ENCODE data around the gene CRKL. TPM values are rescaled to one million over a fixed set of nuclear protein-coding genes. Genes with fewer than 3 reads are reported as not detected.

CRKL gene
- polyA plus RNA-seq, 1 of the 3 experiments (the other 2 are of a cell fraction) = 9.6 TPM

DNA sequence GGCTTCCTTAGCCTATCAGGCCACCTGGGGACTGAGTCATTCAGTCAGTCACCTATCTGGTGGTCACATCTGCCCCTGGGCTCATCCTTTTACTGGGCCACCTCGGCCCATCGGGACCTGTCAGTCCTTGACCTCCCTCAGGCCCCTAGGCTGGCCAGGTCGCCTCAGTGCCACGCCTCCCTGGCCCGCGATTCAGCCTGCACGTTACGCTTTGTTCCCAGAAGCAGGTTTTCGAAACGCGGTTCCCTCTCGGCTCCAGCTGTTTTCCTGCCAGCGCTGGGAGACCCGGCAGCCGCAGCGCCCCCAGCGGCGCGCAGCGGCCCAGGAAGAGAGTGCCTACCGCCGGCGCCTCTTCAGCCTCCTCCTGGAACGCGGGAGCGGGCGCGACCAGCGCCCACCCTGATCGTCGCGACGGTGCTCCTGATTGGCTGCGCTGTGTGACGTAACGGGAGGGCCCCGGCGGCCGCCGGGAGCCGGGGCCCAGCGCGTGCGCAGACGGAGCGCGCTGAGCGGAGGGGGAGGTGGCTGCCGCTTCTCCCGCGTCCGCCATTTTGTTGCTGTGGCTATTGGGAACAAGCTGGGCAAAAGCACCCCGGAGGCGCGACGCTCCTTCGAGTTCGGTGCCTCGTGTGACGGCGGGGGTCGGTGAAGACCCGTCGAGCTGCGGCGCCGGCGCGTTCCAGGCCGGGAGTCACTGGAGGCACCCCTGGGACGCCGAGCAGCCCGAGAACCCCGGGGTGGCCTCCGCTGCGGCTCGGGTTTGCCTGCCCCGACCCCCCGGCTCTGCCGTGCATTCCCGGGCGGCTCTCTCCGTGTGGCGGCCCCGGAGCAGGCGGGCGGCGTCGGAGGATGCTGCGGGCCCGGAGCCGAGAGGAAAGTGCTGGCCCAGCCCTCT lies at the start of gene CRKL (continued):
- peak; percentile 98 for TF ChIP-seq SIN3A (IDR thresholded peaks at IDR 0.05; ENCODE audit: borderline replicate concordance, low read depth, low read length)
- TF ChIP-seq GATA2 (CRISPR knock-in tag; IDR thresholded peaks at IDR 0.05) = peak; percentile 38; the same call in 1 of the 2 replicates
- TF ChIP-seq SMC3 (IDR thresholded peaks at IDR 0.05; ENCODE audit: low read depth, low read length) = peak; percentile 20; the same call in 1 of the 2 replicates
- no peak for TF ChIP-seq CHD2 (IDR thresholded peaks at IDR 0.05; ENCODE audit: low read length, partially characterized antibody)

DNA sequence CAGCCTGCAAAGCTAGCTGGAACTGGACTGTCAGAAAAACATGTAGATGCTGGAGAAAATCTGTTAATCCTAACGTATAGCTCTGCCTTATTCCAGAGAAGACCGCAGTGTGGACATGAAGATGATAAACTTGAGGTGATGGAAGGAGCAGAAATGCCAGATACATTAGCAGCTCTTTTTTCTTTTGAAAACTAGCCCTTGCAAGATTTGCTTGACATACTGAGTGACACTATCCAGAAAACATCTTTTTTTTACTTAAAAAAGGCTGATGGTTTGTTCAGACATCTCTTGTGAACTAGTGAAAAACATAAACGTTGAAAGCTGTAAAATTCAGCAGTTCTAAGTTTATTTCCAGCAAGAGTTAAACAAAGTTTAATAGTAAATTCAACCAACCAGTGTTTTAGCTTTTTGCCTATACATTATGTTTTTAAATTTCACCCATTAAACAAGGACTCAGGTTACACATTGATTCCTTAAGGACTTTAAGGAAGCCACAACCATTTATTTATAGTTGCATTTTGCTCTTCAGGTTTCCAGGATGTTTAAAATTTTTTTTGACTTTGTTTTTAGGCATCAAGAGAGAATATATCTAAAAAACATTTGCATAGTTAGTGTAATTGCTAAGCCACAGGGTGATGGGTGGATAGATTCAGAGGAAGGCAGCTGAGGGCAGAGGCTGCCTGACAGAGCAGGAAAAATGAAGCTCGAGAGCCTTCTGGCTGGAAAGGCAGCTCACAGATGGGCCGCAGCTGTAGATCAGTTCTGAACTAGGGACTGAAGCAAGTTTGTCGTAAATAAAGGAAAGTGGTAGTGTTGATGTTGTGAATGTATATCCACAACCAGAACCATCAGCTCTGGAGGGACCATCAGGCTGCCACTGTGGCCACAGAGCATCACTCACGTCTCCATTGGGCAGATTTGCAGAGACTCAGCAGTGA lies 48.9 kb upstream of the CRKL start:
- H3F3A ChIP-seq (replicated peaks; ENCODE audit: insufficient read depth) = no peaks in the 10 kb centered on the region
- CTCF ChIA-PET = interaction anchor here (0.7 to 3.9 kb wide), 9 partner anchors 11 to 75 kb away, joined by 3 to 19 read pairs (median 4); partner anchors contain the start of gene CRKL
- H3K27me3 ChIP-seq (ENCODE audit: insufficient read depth) = no peaks in the 10 kb centered on the region
- H3K36me3 ChIP-seq (replicated peaks in 1 of 2; ENCODE audit: control insufficient read depth in 1 of 2, insufficient read depth in 2 of 2, low read length in 1 of 2) = peaks cover 14 to 20% of the 10 kb centered on the region in 2 experiments
- H3K4me2 ChIP-seq = no peak overlapping the region
- peaks cover 4% of the 10 kb centered on the region; the same call in 1 of the 2 replicates for H3K79me2 ChIP-seq (ENCODE audit: insufficient read depth)
- H3K9me3 ChIP-seq = no peaks in the 10 kb centered on the region
- POLR2A ChIA-PET = interaction anchor here (2.6 kb wide), 1 partner anchor 18 kb away, joined by 15 read pairs; no protein-coding TSS in a partner anchor
- H3K4me3 ChIP-seq (ENCODE audit: low read depth in 2 of 2, low read length in 1 of 2) = no peak overlapping the region
- H2AFZ ChIP-seq (ENCODE audit: low read depth) = no peak overlapping the region
- TF ChIP-seq MEF2A (IDR thresholded peaks at IDR 0.05; ENCODE audit: borderline replicate concordance, low read depth) (no peak), GABPA (IDR thresholded peaks at IDR 0.05; ENCODE audit: low read depth) (no peak), FOSL2 (IDR thresholded peaks at IDR 0.05; ENCODE audit: borderline replicate concordance, low read depth) (no peak), JUND (IDR thresholded peaks at IDR 0.05) (no peak)
- H3K9me2 ChIP-seq = no peaks in the 10 kb centered on the region
- no peak overlapping the region for H3K9ac ChIP-seq
- DNase-seq = no peak
- 80% methylated on average over 7 of the region's 7 CpGs for WGBS (ENCODE audit: low lambda C conversion rate)
- H3K27ac ChIP-seq (ENCODE audit: low read depth in 2 of 2, low read length in 1 of 2) = peak overlapping the region in 1 of 2 experiments; percentile 94; a peak in 2 of 4 replicates
- H4K20me1 ChIP-seq (ENCODE audit: insufficient read depth) = no peaks in the 10 kb centered on the region
- peaks cover 0 to 37% of the 10 kb centered on the region in 2 experiments; a peak in 2 of 4 replicates for H3K4me1 ChIP-seq (ENCODE audit: control insufficient read depth in 1 of 2, insufficient read depth in 2 of 2, low read depth in 1 of 2, low read length in 1 of 2)

DNA sequence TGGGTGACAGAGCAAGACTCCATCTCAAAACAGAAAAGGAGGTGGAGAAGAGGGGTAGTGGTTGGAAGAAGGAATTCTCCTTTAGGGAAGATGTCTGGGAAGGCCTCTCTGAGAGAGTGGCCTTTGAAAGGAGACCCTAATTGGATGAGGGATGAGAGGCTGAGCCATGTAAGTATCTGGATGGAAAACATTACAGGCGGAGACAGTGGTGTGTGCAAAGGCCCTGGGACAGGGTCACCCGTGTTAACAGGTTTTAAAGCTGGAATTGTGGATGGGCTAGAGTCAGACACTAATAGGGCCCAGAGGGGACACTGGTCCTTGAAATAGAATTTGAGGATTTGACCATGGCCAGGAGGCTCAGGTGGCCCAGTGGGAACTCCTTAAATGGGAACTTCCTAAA lies 48.0 kb upstream of the CRKL start:
- H3K9me2 ChIP-seq = no peaks in the 10 kb centered on the region
- H3K36me3 ChIP-seq (replicated peaks in 1 of 2; ENCODE audit: control insufficient read depth in 1 of 2, insufficient read depth in 2 of 2, low read length in 1 of 2) = peaks cover 12 to 22% of the 10 kb centered on the region in 2 experiments
- POLR2A ChIA-PET = no interaction called here
- H3K9me3 ChIP-seq = no peaks in the 10 kb centered on the region
- H3K9ac ChIP-seq = no peak overlapping the region
- CTCF ChIA-PET = interaction anchor here (1.6 to 3.9 kb wide), 3 partner anchors 16 to 65 kb away, joined by 3 to 19 read pairs (median 16); partner anchors contain the start of gene CRKL
- H3K4me2 ChIP-seq = no peak overlapping the region
- peaks cover 4% of the 10 kb centered on the region; the same call in 1 of the 2 replicates for H3K79me2 ChIP-seq (ENCODE audit: insufficient read depth)
- 93% methylated on average over 2 of the region's 2 CpGs for WGBS (ENCODE audit: low lambda C conversion rate)
- H2AFZ ChIP-seq (ENCODE audit: low read depth) = no peak overlapping the region
- no peak overlapping the region; a peak in 1 of 4 replicates for H3K27ac ChIP-seq (ENCODE audit: low read depth in 2 of 2, low read length in 1 of 2)
- H3K4me1 ChIP-seq (ENCODE audit: control insufficient read depth in 1 of 2, insufficient read depth in 2 of 2, low read depth in 1 of 2, low read length in 1 of 2) = peaks cover 0 to 37% of the 10 kb centered on the region in 2 experiments; a peak in 2 of 4 replicates
- H3K4me3 ChIP-seq (ENCODE audit: low read depth in 2 of 2, low read length in 1 of 2) = no peak overlapping the region
- no peaks in the 10 kb centered on the region for H4K20me1 ChIP-seq (ENCODE audit: insufficient read depth)
- no peak for DNase-seq
- no peaks in the 10 kb centered on the region for H3K27me3 ChIP-seq (ENCODE audit: insufficient read depth)
- no peaks in the 10 kb centered on the region for H3F3A ChIP-seq (replicated peaks; ENCODE audit: insufficient read depth)
- TF ChIP-seq, protein P1, sequence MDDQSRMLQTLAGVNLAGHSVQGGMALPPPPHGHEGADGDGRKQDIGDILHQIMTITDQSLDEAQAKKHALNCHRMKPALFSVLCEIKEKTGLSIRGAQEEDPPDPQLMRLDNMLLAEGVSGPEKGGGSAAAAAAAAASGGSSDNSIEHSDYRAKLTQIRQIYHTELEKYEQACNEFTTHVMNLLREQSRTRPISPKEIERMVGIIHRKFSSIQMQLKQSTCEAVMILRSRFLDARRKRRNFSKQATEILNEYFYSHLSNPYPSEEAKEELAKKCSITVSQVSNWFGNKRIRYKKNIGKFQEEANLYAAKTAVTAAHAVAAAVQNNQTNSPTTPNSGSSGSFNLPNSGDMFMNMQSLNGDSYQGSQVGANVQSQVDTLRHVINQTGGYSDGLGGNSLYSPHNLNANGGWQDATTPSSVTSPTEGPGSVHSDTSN (IDR thresholded peaks at IDR 0.05) = no peak
- TF ChIP-seq NRF1 (IDR thresholded peaks at IDR 0.05; ENCODE audit: low read depth, low read length) (no peak), CHD2 (IDR thresholded peaks at IDR 0.05; ENCODE audit: low read length, partially characterized antibody) (no peak), ELF1 (IDR thresholded peaks at IDR 0.05) (no peak), JUND (IDR thresholded peaks at IDR 0.05) (no peak), YY1 (IDR thresholded peaks at IDR 0.05; ENCODE audit: low read depth) (no peak), MXI1 (IDR thresholded peaks at IDR 0.05; ENCODE audit: low read depth, low read length) (no peak), RAD21 (IDR thresholded peaks at IDR 0.05; ENCODE audit: low read length) (no peak), EP300 (IDR thresholded peaks at IDR 0.05; ENCODE audit: borderline replicate concordance in 1 of 2, low read depth in 1 of 2, low read length in 1 of 2) (no peak), SIN3A (IDR thresholded peaks at IDR 0.05; ENCODE audit: borderline replicate concordance, low read depth, low read length) (no peak), FOSL2 (IDR thresholded peaks at IDR 0.05; ENCODE audit: borderline replicate concordance, low read depth) (no peak), RFX5 (IDR thresholded peaks at IDR 0.05; ENCODE audit: low read length) (no peak)
- TF ChIP-seq, protein P2, sequence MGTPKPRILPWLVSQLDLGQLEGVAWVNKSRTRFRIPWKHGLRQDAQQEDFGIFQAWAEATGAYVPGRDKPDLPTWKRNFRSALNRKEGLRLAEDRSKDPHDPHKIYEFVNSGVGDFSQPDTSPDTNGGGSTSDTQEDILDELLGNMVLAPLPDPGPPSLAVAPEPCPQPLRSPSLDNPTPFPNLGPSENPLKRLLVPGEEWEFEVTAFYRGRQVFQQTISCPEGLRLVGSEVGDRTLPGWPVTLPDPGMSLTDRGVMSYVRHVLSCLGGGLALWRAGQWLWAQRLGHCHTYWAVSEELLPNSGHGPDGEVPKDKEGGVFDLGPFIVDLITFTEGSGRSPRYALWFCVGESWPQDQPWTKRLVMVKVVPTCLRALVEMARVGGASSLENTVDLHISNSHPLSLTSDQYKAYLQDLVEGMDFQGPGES (IDR thresholded peaks at IDR 0.05; ENCODE audit: low read depth, low read length) = no peak
- TF ChIP-seq, protein P3, sequence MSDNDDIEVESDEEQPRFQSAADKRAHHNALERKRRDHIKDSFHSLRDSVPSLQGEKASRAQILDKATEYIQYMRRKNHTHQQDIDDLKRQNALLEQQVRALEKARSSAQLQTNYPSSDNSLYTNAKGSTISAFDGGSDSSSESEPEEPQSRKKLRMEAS (IDR thresholded peaks at IDR 0.05; ENCODE audit: low read depth) = no peak
- TF ChIP-seq, protein P4, sequence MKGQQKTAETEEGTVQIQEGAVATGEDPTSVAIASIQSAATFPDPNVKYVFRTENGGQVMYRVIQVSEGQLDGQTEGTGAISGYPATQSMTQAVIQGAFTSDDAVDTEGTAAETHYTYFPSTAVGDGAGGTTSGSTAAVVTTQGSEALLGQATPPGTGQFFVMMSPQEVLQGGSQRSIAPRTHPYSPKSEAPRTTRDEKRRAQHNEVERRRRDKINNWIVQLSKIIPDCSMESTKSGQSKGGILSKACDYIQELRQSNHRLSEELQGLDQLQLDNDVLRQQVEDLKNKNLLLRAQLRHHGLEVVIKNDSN (IDR thresholded peaks at IDR 0.05; ENCODE audit: borderline replicate concordance, low read depth) = no peak
